T-cell (primary cell): ENCODE results near the gene ERVH48-1. TPM values are rescaled to one million over a fixed set of nuclear protein-coding genes. Genes with fewer than 3 reads are reported as not detected.

ENCODE experiments used
- ATAC-seq, 4 experiments: fragments of 200-7000 bp in 3 of 4; fragments of 150-1000 bp in 1 of 4; cut with Tn5 transposase; replicated peaks in 1 of 4; 1 replicate in 3 of 4; 2 replicates in 1 of 4; pipeline ENCODE4 v1.10.0; 2021; ENCODE audit warnings: moderate library complexity in 3 of 4, mild to moderate bottlenecking in 2 of 4, moderate number of reproducible peaks in 1 of 4
- CTCF ChIA-PET, 2 donors: fragments of 300-600 bp; sonication (Branson Sonifier 250); formaldehyde crosslinking; loops; one replicate each; lab custom pipeline; 2022; ENCODE audit warnings: antibody characterized with exemption in 2 of 2; lab: Charles Lee
- POLR2A ChIA-PET, 2 donors: fragments of 300-600 bp; sonication (Branson Sonifier 250); formaldehyde crosslinking; loops; one replicate each; lab custom pipeline; 2022; ENCODE audit warnings: antibody characterized with exemption in 2 of 2; lab: Charles Lee
- DNase-seq, 35 experiments: peaks; one replicate each; pipeline versions ENCODE4 v3.0.0 to v3.0.0-alpha.2; 2013 to 2023
- H3K27ac ChIP-seq: one replicate; pipeline ENCODE4 v1.5.1; 2013; ENCODE audit warnings: low read length
- H3K27me3 ChIP-seq, 2 experiments: replicated peaks in 1 of 2; 1 replicate in 1 of 2; 2 replicates in 1 of 2; pipeline versions ENCODE4 v1.6.1 to v1.7.0; 2013; ENCODE audit warnings: low read length in 1 of 2, mixed read lengths in 1 of 2; ENCODE audit not compliant: control insufficient read depth in 2 of 2, insufficient read depth in 2 of 2; ENCODE audit errors: extremely low read depth in 1 of 2
- H3K36me3 ChIP-seq, 2 donors: 1 replicate in 1 of 2; 2 replicates in 1 of 2; pipeline versions ENCODE4 v1.6.1 to v1.7.0; 2013; ENCODE audit warnings: low read length in 1 of 2; ENCODE audit not compliant: control insufficient read depth in 2 of 2, insufficient read depth in 1 of 2; ENCODE audit errors: extremely low read depth in 1 of 2
- H3K4me1 ChIP-seq, 2 experiments: 1 replicate in 1 of 2; 2 replicates in 1 of 2; pipeline versions ENCODE4 v1.6.1 to v1.7.0; 2013; ENCODE audit warnings: low read length in 2 of 2, mixed read lengths in 1 of 2; ENCODE audit not compliant: insufficient read depth in 2 of 2, control insufficient read depth in 1 of 2; ENCODE audit errors: extremely low read depth in 1 of 2
- H3K4me3 ChIP-seq, 2 donors: 1 replicate in 1 of 2; 2 replicates in 1 of 2; pipeline versions ENCODE4 v1.5.1 to v1.7.0; 2013; ENCODE audit warnings: mild to moderate bottlenecking in 2 of 2, low read length in 1 of 2, moderate library complexity in 1 of 2; ENCODE audit not compliant: control insufficient read depth in 1 of 2; ENCODE audit errors: extremely low read depth in 1 of 2
- H3K9me3 ChIP-seq: 2 replicates; pipeline ENCODE4 v1.7.0; 2013
- H3K27ac Mint-ChIP-seq, 2 donors: one replicate each; pipeline ENCODE4 v1.8.0; 2020 to 2021; ENCODE audit warnings: mild to moderate bottlenecking in 2 of 2, mixed read lengths in 2 of 2
- H3K27me3 Mint-ChIP-seq, 2 donors: one replicate each; pipeline ENCODE4 v1.8.0; 2021 to 2022; ENCODE audit warnings: mixed read lengths in 2 of 2
- H3K36me3 Mint-ChIP-seq: one replicate; pipeline ENCODE4 v1.8.0; 2021; ENCODE audit warnings: mixed read lengths
- H3K4me1 Mint-ChIP-seq, 3 donors: one replicate each; pipeline ENCODE4 v1.8.0; 2020 to 2022; ENCODE audit warnings: mixed read lengths in 3 of 3, mild to moderate bottlenecking in 1 of 3
- H3K4me3 Mint-ChIP-seq, 3 donors: one replicate each; pipeline ENCODE4 v1.8.0; 2020 to 2022; ENCODE audit warnings: mild to moderate bottlenecking in 3 of 3, mixed read lengths in 3 of 3, moderate library complexity in 3 of 3
- H3K9me3 Mint-ChIP-seq, 3 donors: one replicate each; pipeline ENCODE4 v1.8.0; 2020 to 2022; ENCODE audit warnings: mixed read lengths in 3 of 3
- WGBS: methylation state at CpG from one replicate; pipeline ENCODE4 v1.1.5; 2013; ENCODE audit warnings: missing lambda C conversion rate; ENCODE audit not compliant: insufficient coverage; 5-methylcytosine and 5-hydroxymethylcytosine counted together
- total RNA-seq, 35 experiments: library from RNA in 6 of 35; stranded (reverse) in 6 of 35; fragments of 120-200 nt in 1 of 35; gene quantifications; one replicate each; pipeline versions ENCODE4 v1.2.1 to v1.2.4 and lab custom pipeline; 2013 to 2026

ERVH48-1 gene
- total RNA-seq, 5 donors from 2014 or later (not counting 1 experiment from before 2014, with no cell fraction given): 0.21 to 1.2 (median 0.90) TPM

DNA sequence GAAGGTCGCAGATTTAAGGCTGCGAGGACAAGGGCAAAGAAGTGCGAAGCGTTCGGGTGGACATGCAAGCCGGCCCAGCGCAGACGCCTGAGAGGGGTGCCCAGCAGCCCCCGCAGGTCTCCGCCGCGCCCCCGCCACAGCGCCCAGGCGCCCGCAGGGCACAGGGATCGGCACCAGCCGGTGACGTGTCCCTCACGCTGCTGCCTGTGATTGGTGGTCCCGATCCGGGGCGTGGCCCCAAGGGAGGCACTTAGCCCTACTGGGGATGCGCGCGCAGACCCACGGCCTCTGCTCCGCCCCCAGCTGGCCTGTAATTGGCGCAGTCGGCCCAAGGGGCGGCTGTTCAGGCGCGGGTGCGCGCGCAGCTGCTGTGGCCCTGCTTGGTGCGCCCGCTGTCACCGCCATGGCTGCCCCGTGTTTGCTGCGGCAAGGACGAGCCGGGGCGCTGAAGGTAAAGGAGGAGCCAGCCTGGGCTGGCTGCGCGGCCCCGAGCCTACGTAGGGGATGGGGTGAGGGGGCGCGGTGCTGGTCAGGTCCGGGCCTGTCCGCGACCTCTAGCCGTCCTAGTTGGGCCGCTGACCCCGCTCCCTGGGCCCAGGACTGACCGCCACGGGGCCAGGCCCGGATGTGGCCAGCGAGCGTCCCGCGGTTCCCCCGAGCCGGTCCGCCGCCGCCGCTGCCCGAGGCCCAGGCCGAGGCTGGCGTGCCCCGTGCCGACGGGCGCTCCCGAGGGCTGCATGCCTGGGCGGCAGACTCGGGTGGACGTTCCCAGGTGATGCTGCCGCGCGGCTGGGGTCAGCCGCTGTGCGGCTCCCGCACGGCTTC is 32.3 kb downstream of the ERVH48-1 start, which contains the start of gene NDUFV3:
Gene NDUFV3 (plus strand): TSS at position 379 of the 825 bp plus-strand sequence. CDS start 25 bp downstream, at position 404.
- peak within 1 kb of the TSS; percentile 82 to 94 (median 83) for H3K4me3 Mint-ChIP-seq
- ATAC-seq (peak; percentile 93 to 97 (median 95)), DNase-seq (peak; percentile 97 to 100 (median 100))
- no peaks in the 10 kb centered on the region for H3K27me3 Mint-ChIP-seq
- peaks cover 15 to 20% (median 18%) of the 10 kb centered on the region in 3 donors for H3K4me1 Mint-ChIP-seq
- ChIA-PET CTCF (no interaction called here), POLR2A (interaction anchor here (0.8 to 1.1 kb wide), 3 partner anchors 12 to 15 kb away, joined by 4 to 7 read pairs (median 6); partner anchors contain the start of gene WDR4 (in 1 of the 2))
- H3K9me3 ChIP-seq: no peaks in the 10 kb centered on the region
- peak within 1 kb of the TSS; percentile 80 to 85 for H3K4me3 ChIP-seq
- H3K27ac ChIP-seq: peak within 1 kb of the TSS; percentile 93
- H3K4me1 ChIP-seq: peaks cover 3 to 20% of the 10 kb centered on the region in 2 experiments
- no peaks in the 10 kb centered on the region for H3K9me3 Mint-ChIP-seq
- H3K36me3 ChIP-seq: peaks cover 0 to 10% of the 10 kb centered on the region in 2 donors
- H3K27me3 ChIP-seq: no peaks in the 10 kb centered on the region
- peaks cover 6% of the 10 kb centered on the region for H3K36me3 Mint-ChIP-seq
- WGBS: 0% methylated on average over 85 of the region's 87 CpGs
- peak within 1 kb of the TSS; percentile 87 to 96 for H3K27ac Mint-ChIP-seq

DNA sequence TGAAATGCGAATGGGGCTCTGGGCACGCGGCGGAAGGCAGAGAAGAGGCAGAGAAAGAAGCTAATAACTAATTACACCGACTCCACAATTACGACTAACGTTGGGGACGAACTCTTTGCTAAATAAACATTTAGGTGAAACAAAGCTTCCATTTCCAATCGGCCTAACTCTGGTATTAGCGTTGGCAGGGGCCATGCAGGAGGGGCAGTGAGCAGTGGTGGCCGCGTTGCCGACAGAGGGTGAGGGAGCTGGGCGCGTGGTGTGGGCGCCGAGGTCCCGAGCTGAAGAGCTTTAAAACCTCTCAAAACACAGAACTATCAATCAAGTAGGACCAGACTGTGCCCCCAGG is 32.9 kb downstream of the ERVH48-1 start:
- peaks cover 5% of the 10 kb centered on the region for H3K36me3 Mint-ChIP-seq
- H3K36me3 ChIP-seq: peaks cover 0 to 7% of the 10 kb centered on the region in 2 donors
- peak overlapping the region; percentile 58 to 85 for H3K4me3 ChIP-seq
- no peaks in the 10 kb centered on the region for H3K27me3 Mint-ChIP-seq
- CTCF ChIA-PET: no interaction called here
- peaks cover 3 to 20% of the 10 kb centered on the region in 2 experiments for H3K4me1 ChIP-seq
- H3K27ac ChIP-seq: peak overlapping the region; percentile 80
- H3K27ac Mint-ChIP-seq: peak overlapping the region; percentile 87 to 96
- peak overlapping the region; percentile 81 to 94 (median 83) for H3K4me3 Mint-ChIP-seq
- no peaks in the 10 kb centered on the region for H3K27me3 ChIP-seq
- no peaks in the 10 kb centered on the region for H3K9me3 Mint-ChIP-seq
- no peak for DNase-seq
- H3K9me3 ChIP-seq: no peaks in the 10 kb centered on the region
- peaks cover 12 to 17% (median 12%) of the 10 kb centered on the region in 3 donors for H3K4me1 Mint-ChIP-seq
- 0% methylated on average over 9 of the region's 18 CpGs for WGBS
- POLR2A ChIA-PET: interaction anchor here (0.6 to 1.1 kb wide), 4 partner anchors 11 to 14 kb away, joined by 3 to 7 read pairs (median 5); partner anchors contain the start of gene WDR4 (in 1 of the 2)
- peak in 3 of 4 experiments; percentile 11 to 29 (median 16) for ATAC-seq

DNA sequence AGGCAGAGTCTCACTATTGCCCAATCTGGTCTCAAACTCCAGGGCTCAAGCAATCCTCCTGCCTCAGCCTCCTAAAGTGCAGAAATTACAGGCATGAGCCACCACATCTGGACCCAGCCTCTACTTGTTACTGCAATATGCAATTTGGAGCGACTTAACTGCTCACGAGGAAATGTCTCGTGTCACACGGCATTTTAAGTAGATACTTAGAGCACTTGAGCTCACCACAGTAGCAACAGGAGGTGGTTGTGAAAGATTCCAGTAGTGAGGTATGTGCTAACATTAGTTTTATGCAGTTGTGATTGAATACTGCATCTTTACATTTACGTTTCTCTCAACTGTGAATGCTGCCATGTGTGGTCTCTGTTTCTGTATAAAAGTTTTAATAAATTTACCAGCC is 38.1 kb downstream of the ERVH48-1 start:
- ATAC-seq: no peak

DNA sequence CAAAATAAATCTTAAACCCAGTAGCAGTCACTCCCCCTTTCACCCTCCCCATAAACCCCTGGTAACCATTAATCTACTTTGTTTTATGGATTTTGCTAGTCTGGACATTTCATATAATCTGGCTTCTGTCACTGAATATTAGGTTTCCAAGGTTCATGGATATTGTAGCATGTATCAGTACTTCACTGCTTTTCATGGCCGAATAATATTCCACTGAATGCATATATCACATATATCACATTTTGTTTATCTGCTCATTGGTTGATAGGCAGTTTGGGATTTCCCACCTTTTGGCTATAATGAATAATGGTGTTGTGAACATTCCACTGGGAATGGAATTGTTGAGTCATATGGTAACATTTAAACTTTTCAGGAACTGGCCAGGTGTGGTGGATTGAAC is 41.5 kb downstream of the ERVH48-1 start:
- Histone ChIP-seq H3K4me3 (no peak overlapping the region), H3K27me3 (no peaks in the 10 kb centered on the region), H3K27ac (no peak overlapping the region), H3K36me3 (no peaks in the 10 kb centered on the region), H3K4me1 (peaks cover 2 to 11% of the 10 kb centered on the region in 2 experiments), H3K9me3 (no peaks in the 10 kb centered on the region)
- ChIA-PET POLR2A (no interaction called here), CTCF (no interaction called here)
- DNase-seq (no peak), ATAC-seq (no peak)
- Mint-ChIP-seq H3K4me1 (peaks cover 13 to 23% (median 21%) of the 10 kb centered on the region in 3 donors), H3K36me3 (no peaks in the 10 kb centered on the region), H3K27me3 (no peaks in the 10 kb centered on the region), H3K9me3 (no peaks in the 10 kb centered on the region), H3K4me3 (no peak overlapping the region), H3K27ac (no peak overlapping the region)
- no CpG with 5 or more reads among the region's 1 CpG for WGBS

More for the DNA sequence above, 38.1 kb downstream of the ERVH48-1 start:
- H3K4me1 Mint-ChIP-seq: peaks cover 2% of the 10 kb centered on the region in 3 donors
- Histone ChIP-seq H3K4me1 (peaks cover 0 to 3% of the 10 kb centered on the region in 2 experiments), H3K36me3 (no peaks in the 10 kb centered on the region), H3K9me3 (no peaks in the 10 kb centered on the region), H3K27me3 (no peaks in the 10 kb centered on the region), H3K4me3 (no peak overlapping the region), H3K27ac (no peak overlapping the region)
- no peaks in the 10 kb centered on the region for H3K9me3 Mint-ChIP-seq
- no CpG with 5 or more reads among the region's 5 CpGs for WGBS
- no peaks in the 10 kb centered on the region for H3K27me3 Mint-ChIP-seq
- no peak overlapping the region for H3K4me3 Mint-ChIP-seq
- ChIA-PET POLR2A (no interaction called here), CTCF (no interaction called here)
- H3K27ac Mint-ChIP-seq: no peak overlapping the region
- H3K36me3 Mint-ChIP-seq: no peaks in the 10 kb centered on the region
- DNase-seq: no peak

DNA sequence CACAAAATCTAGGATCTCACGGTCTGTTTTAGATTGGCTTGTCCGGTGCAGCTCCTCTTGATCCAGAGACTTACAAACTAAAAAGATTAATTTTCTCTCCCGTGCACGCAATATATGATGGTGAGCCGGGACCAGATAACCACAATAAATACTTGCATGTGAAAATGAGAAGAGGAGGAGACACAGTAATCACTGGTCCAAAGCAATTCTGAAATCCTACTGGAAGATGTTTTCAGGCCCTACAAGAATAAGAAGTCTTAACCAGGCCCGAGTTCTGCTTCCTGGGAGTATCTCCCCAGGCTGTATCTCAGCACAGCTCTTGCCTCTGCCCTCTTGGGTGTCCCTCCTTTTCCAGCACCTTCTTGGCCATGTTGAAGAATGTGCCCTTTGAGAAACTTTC is 45.1 kb downstream of the ERVH48-1 start:
- 100% methylated on average over 1 of the region's 6 CpGs for whole genome bisulfite sequencing
- Mint-ChIP-seq H3K4me1 (peaks cover 23 to 32% (median 32%) of the 10 kb centered on the region in 3 donors), H3K27me3 (no peaks in the 10 kb centered on the region), H3K4me3 (peak overlapping the region; percentile 88 to 96 (median 91)), H3K27ac (peak overlapping the region; percentile 92 to 95), H3K36me3 (peaks cover 7% of the 10 kb centered on the region), H3K9me3 (no peaks in the 10 kb centered on the region)
- no peaks in the 10 kb centered on the region for H3K9me3 ChIP-seq
- POLR2A ChIA-PET: interaction anchor here (0.6 to 1.6 kb wide), 3 partner anchors 12 to 1083 kb away, joined by 3 to 15 read pairs (median 7); partner anchors contain the start of gene NDUFV3 (in 1 of the 2)
- peak overlapping the region; percentile 97 for H3K27ac ChIP-seq
- CTCF ChIA-PET: no interaction called here
- peaks cover 9 to 25% of the 10 kb centered on the region in 2 experiments for H3K4me1 ChIP-seq
- no peaks in the 10 kb centered on the region for H3K27me3 ChIP-seq
- H3K36me3 ChIP-seq: peaks cover 0 to 9% of the 10 kb centered on the region in 2 donors
- DNase-seq (no peak), ATAC-seq (no peak)
- H3K4me3 ChIP-seq: no peak overlapping the region
